ENCODE data around the gene NECTIN1.

DNA sequence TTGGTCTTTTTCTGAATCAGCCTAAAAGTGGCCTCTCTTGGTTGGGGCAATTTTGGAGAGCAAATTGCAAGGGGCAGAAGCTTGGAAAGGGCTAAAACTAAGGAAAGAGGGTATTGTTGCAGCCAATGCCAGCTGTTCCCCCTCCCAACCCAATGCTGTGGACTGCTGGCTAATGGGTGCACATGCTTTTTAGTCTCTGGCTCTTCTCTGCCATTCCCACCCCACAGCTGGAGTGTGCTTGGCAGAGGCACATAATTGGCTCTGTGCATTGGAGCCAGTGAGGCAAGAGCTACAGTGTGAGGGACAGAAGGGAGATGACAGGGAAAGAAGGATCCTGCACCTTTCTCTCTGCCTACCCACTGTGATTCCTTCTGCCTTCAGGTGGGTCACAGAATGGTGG is 140.0 kb downstream of the NECTIN1 start:
- TF ChIP-seq CTCF (IDR thresholded peaks at IDR 0.05 in 2 of 3, conservative IDR thresholded peaks at IDR 0.05 in 1 of 3; ENCODE audit: borderline replicate concordance in 1 of 3, insufficient read depth in 1 of 3, low read depth in 2 of 3, low read length in 2 of 3) (no peak), EZH2 (IDR thresholded peaks at IDR 0.05) (no peak), SRF (IDR thresholded peaks at IDR 0.05; ENCODE audit: low read depth) (no peak), ZFX (IDR thresholded peaks at IDR 0.05) (no peak), POLR2A (IDR thresholded peaks at IDR 0.05; ENCODE audit: borderline replicate concordance, extremely low read depth, insufficient read depth, insufficient read length) (no peak), POLR2AphosphoS5 (IDR thresholded peaks at IDR 0.05; ENCODE audit: low read depth, low read length) (no peak), EZH2phosphoT487 (IDR thresholded peaks at IDR 0.05; ENCODE audit: borderline replicate concordance) (no peak), SIN3A (IDR thresholded peaks at IDR 0.05; ENCODE audit: low read depth) (no peak), CBX3 (IDR thresholded peaks at IDR 0.05; ENCODE audit: low read depth) (no peak)
- TF ChIP-seq, protein P1, sequence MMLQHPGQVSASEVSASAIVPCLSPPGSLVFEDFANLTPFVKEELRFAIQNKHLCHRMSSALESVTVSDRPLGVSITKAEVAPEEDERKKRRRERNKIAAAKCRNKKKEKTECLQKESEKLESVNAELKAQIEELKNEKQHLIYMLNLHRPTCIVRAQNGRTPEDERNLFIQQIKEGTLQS (IDR thresholded peaks at IDR 0.05): no peak

Data from HCT116 (cell line).